HEK293 (cell line): Measurements from ENCODE around the gene PPP2R2B.

ENCODE experiments used
- CTCF ChIA-PET: fragments of 350-600 bp; formaldehyde crosslinking; extraction: SDS; loops from one replicate; lab custom pipeline; 2021; ENCODE audit warnings: antibody characterized with exemption; lab: Yijun Ruan, JAX
- POLR2A ChIA-PET: fragments of 300-600 bp; formaldehyde crosslinking; extraction: SDS; loops from one replicate; lab custom pipeline; 2020; ENCODE audit warnings: antibody characterized with exemption, inconsistent platforms; lab: Yijun Ruan, JAX
- H3K27ac ChIP-seq: fragments of 200-500 bp; sonication (Bioruptor generic); 2 replicates; pipeline ENCODE4 v1.5.1; 2014; ENCODE audit warnings: low read depth, low read length, control low read depth, inconsistent platforms; ENCODE audit errors: extremely low read depth
- H3K36me3 ChIP-seq, 2 experiments: fragments of 200-500 bp in 1 of 2; sonication (Bioruptor generic) in 1 of 2; 1 replicate in 1 of 2; 2 replicates in 1 of 2; pipeline ENCODE4 v1.5.1; 2014 to 2017; ENCODE audit warnings: inconsistent platforms in 2 of 2, low read length in 2 of 2; ENCODE audit not compliant: control insufficient read depth in 2 of 2, insufficient read depth in 1 of 2
- H3K4me1 ChIP-seq: fragments of 200-500 bp; sonication (Bioruptor generic); 2 replicates; pipeline ENCODE4 v1.5.1; 2014; ENCODE audit warnings: mild to moderate bottlenecking, low read length, inconsistent platforms; ENCODE audit not compliant: control insufficient read depth, insufficient read depth
- H3K4me3 ChIP-seq: 2 replicates; pipeline ENCODE4 v1.5.1; 2011; ENCODE audit warnings: low read depth, mild to moderate bottlenecking, control low read depth, low read length, moderate library complexity
- H3K9me3 ChIP-seq: fragments of 200-500 bp; sonication (Bioruptor generic); 2 replicates; pipeline ENCODE4 v1.5.1; 2014; ENCODE audit warnings: low read depth, low read length, inconsistent platforms; ENCODE audit not compliant: control insufficient read depth, insufficient read depth
- KLF16 ChIP-seq: fragments of 450-650 bp; formaldehyde crosslinking; IDR thresholded peaks from 2 replicates; pipeline ENCODE4 v1.5.1; 2017; ENCODE audit warnings: missing biosample characterization, missing genetic modification characterization
- KLF8 ChIP-seq: fragments of 450-650 bp; formaldehyde crosslinking; IDR thresholded peaks from 2 replicates; pipeline ENCODE4 v1.5.1; 2016; ENCODE audit warnings: missing biosample characterization, missing genetic modification characterization
- KLF9 ChIP-seq: fragments of 450-650 bp; formaldehyde crosslinking; IDR thresholded peaks from 2 replicates; pipeline ENCODE4 v1.5.1; 2016; ENCODE audit warnings: missing biosample characterization, missing genetic modification characterization, low read depth
- ZNF37A ChIP-seq: fragments of 450-650 bp; IDR thresholded peaks from 2 replicates; pipeline ENCODE4 v1.5.1; 2018; ENCODE audit warnings: missing biosample characterization, missing genetic modification characterization
- ZNF404 ChIP-seq: fragments of 450-650 bp; formaldehyde crosslinking; IDR thresholded peaks from 2 replicates; pipeline ENCODE4 v1.5.1; 2017; ENCODE audit warnings: missing biosample characterization, missing genetic modification characterization
- ZNF433 ChIP-seq: fragments of 450-650 bp; formaldehyde crosslinking; IDR thresholded peaks from 2 replicates; pipeline ENCODE4 v1.5.1; 2016; ENCODE audit warnings: missing biosample characterization, missing genetic modification characterization, low read depth
- ZNF521 ChIP-seq: fragments of 450-650 bp; formaldehyde crosslinking; IDR thresholded peaks from 2 replicates; pipeline ENCODE4 v1.5.1; 2017; ENCODE audit warnings: missing biosample characterization, mild to moderate bottlenecking, missing genetic modification characterization
- ZNF530 ChIP-seq: fragments of 450-650 bp; formaldehyde crosslinking; IDR thresholded peaks from 2 replicates; pipeline ENCODE4 v1.5.1; 2016; ENCODE audit warnings: low read depth, missing biosample characterization, missing genetic modification characterization
- ZNF544 ChIP-seq: fragments of 450-650 bp; formaldehyde crosslinking; IDR thresholded peaks from 2 replicates; pipeline ENCODE4 v1.5.0; 2017; ENCODE audit warnings: missing biosample characterization, missing genetic modification characterization
- TF ChIP-seq, protein P1 (sequence below): fragments of 450-650 bp; formaldehyde crosslinking; IDR thresholded peaks from 2 replicates; pipeline ENCODE4 v1.5.1; 2016; ENCODE audit warnings: missing biosample characterization, missing genetic modification characterization
- TF ChIP-seq, protein P2 (sequence below): fragments of 450-650 bp; formaldehyde crosslinking; IDR thresholded peaks from 2 replicates; pipeline ENCODE4 v1.5.1; 2016; ENCODE audit warnings: missing biosample characterization, missing genetic modification characterization
- TF ChIP-seq, protein P3 (sequence below): fragments of 450-650 bp; formaldehyde crosslinking; IDR thresholded peaks from 2 replicates; pipeline ENCODE4 v1.5.1; 2017; ENCODE audit warnings: missing biosample characterization, missing genetic modification characterization
- TF ChIP-seq, protein P4 (sequence below): fragments of 450-650 bp; formaldehyde crosslinking; conservative IDR thresholded peaks from 2 replicates; pipeline ENCODE4 v1.5.1; 2016; ENCODE audit warnings: low read depth, missing biosample characterization, missing genetic modification characterization
- TF ChIP-seq, protein P5 (sequence below): fragments of 450-650 bp; formaldehyde crosslinking; IDR thresholded peaks from 2 replicates; pipeline ENCODE4 v1.5.0; 2017; ENCODE audit warnings: missing biosample characterization, missing genetic modification characterization, borderline replicate concordance
- TF ChIP-seq, protein P6 (sequence below): fragments of 450-650 bp; formaldehyde crosslinking; IDR thresholded peaks from 2 replicates; pipeline ENCODE4 v1.5.1; 2016; ENCODE audit warnings: missing biosample characterization, missing genetic modification characterization

The PPP2R2B gene

DNA sequence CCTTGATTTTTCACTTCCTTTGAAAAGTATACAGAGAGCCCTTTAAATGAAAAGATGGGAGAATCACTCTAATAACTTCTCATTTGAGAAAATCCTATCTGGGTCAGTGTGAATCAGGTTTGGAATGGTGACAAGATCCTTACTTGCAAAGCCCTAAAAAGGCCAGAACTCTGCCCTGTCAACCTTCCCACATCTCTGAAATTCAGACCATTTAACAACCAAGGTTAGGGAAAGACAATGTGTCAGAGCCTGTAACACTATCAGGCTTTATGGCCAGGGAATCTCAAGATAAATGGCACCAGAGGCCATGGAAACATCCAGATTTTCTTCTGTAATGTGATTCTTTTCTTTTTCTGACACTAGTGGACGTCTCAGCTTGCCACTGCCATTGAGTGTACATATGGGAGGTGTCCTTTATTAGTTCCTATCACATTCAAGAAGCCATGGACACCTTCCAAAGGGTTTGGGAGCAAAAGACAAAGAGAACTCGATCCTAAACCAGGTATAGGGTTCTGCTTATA, 196.9 kb downstream of the PPP2R2B start:
- H3K9me3 ChIP-seq: no peaks in the 10 kb centered on the region
- H3K4me3 ChIP-seq: no peak overlapping the region
- TF ChIP-seq KLF8 (tag by site-specific recombination): no peak
- no peak for TF ChIP-seq KLF9 (tag by site-specific recombination)
- TF ChIP-seq, protein P1, sequence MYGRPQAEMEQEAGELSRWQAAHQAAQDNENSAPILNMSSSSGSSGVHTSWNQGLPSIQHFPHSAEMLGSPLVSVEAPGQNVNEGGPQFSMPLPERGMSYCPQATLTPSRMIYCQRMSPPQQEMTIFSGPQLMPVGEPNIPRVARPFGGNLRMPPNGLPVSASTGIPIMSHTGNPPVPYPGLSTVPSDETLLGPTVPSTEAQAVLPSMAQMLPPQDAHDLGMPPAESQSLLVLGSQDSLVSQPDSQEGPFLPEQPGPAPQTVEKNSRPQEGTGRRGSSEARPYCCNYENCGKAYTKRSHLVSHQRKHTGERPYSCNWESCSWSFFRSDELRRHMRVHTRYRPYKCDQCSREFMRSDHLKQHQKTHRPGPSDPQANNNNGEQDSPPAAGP (tag by site-specific recombination): no peak
- TF ChIP-seq ZNF37A (tag by site-specific recombination): no peak
- TF ChIP-seq ZNF433 (tag by site-specific recombination): no peak
- TF ChIP-seq ZNF530 (tag by site-specific recombination): no peak
- TF ChIP-seq, protein P2, sequence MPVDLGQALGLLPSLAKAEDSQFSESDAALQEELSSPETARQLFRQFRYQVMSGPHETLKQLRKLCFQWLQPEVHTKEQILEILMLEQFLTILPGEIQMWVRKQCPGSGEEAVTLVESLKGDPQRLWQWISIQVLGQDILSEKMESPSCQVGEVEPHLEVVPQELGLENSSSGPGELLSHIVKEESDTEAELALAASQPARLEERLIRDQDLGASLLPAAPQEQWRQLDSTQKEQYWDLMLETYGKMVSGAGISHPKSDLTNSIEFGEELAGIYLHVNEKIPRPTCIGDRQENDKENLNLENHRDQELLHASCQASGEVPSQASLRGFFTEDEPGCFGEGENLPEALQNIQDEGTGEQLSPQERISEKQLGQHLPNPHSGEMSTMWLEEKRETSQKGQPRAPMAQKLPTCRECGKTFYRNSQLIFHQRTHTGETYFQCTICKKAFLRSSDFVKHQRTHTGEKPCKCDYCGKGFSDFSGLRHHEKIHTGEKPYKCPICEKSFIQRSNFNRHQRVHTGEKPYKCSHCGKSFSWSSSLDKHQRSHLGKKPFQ: no peak
- TF ChIP-seq ZNF544 (tag by site-specific recombination): no peak
- TF ChIP-seq, protein P3, sequence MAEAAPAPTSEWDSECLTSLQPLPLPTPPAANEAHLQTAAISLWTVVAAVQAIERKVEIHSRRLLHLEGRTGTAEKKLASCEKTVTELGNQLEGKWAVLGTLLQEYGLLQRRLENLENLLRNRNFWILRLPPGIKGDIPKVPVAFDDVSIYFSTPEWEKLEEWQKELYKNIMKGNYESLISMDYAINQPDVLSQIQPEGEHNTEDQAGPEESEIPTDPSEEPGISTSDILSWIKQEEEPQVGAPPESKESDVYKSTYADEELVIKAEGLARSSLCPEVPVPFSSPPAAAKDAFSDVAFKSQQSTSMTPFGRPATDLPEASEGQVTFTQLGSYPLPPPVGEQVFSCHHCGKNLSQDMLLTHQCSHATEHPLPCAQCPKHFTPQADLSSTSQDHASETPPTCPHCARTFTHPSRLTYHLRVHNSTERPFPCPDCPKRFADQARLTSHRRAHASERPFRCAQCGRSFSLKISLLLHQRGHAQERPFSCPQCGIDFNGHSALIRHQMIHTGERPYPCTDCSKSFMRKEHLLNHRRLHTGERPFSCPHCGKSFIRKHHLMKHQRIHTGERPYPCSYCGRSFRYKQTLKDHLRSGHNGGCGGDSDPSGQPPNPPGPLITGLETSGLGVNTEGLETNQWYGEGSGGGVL (tag by site-specific recombination): no peak
- TF ChIP-seq, protein P4, sequence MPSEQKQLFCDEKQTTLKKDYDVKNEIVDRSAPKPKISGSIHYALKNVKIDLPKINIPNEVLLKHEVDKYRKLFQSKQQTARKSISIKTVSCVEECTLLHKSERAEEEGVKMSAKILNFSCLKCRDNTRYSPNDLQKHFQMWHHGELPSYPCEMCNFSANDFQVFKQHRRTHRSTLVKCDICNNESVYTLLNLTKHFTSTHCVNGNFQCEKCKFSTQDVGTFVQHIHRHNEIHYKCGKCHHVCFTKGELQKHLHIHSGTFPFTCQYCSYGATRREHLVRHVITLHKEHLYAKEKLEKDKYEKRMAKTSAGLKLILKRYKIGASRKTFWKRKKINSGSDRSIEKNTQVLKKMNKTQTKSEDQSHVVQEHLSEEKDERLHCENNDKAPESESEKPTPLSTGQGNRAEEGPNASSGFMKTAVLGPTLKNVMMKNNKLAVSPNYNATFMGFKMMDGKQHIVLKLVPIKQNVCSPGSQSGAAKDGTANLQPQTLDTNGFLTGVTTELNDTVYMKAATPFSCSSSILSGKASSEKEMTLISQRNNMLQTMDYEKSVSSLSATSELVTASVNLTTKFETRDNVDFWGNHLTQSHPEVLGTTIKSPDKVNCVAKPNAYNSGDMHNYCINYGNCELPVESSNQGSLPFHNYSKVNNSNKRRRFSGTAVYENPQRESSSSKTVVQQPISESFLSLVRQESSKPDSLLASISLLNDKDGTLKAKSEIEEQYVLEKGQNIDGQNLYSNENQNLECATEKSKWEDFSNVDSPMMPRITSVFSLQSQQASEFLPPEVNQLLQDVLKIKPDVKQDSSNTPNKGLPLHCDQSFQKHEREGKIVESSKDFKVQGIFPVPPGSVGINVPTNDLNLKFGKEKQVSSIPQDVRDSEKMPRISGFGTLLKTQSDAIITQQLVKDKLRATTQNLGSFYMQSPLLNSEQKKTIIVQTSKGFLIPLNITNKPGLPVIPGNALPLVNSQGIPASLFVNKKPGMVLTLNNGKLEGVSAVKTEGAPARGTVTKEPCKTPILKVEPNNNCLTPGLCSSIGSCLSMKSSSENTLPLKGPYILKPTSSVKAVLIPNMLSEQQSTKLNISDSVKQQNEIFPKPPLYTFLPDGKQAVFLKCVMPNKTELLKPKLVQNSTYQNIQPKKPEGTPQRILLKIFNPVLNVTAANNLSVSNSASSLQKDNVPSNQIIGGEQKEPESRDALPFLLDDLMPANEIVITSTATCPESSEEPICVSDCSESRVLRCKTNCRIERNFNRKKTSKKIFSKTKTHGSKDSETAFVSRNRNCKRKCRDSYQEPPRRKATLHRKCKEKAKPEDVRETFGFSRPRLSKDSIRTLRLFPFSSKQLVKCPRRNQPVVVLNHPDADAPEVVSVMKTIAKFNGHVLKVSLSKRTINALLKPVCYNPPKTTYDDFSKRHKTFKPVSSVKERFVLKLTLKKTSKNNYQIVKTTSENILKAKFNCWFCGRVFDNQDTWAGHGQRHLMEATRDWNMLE (tag by site-specific recombination): no peak
- TF ChIP-seq ZNF404 (tag by site-specific recombination): no peak
- TF ChIP-seq, protein P5, sequence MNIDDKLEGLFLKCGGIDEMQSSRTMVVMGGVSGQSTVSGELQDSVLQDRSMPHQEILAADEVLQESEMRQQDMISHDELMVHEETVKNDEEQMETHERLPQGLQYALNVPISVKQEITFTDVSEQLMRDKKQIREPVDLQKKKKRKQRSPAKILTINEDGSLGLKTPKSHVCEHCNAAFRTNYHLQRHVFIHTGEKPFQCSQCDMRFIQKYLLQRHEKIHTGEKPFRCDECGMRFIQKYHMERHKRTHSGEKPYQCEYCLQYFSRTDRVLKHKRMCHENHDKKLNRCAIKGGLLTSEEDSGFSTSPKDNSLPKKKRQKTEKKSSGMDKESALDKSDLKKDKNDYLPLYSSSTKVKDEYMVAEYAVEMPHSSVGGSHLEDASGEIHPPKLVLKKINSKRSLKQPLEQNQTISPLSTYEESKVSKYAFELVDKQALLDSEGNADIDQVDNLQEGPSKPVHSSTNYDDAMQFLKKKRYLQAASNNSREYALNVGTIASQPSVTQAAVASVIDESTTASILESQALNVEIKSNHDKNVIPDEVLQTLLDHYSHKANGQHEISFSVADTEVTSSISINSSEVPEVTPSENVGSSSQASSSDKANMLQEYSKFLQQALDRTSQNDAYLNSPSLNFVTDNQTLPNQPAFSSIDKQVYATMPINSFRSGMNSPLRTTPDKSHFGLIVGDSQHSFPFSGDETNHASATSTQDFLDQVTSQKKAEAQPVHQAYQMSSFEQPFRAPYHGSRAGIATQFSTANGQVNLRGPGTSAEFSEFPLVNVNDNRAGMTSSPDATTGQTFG (tag by site-specific recombination): no peak
- TF ChIP-seq, protein P6, sequence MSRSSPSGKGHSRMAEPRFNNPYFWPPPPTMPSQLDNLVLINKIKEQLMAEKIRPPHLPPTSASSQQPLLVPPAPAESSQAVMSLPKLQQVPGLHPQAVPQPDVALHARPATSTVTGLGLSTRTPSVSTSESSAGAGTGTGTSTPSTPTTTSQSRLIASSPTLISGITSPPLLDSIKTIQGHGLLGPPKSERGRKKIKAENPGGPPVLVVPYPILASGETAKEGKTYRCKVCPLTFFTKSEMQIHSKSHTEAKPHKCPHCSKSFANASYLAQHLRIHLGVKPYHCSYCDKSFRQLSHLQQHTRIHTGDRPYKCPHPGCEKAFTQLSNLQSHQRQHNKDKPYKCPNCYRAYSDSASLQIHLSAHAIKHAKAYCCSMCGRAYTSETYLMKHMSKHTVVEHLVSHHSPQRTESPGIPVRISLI (tag by site-specific recombination): no peak
- no peak for TF ChIP-seq KLF16
- no peak for TF ChIP-seq ZNF521 (tag by site-specific recombination)
- H3K27ac ChIP-seq: no peak overlapping the region
- H3K36me3 ChIP-seq: no peaks in the 10 kb centered on the region
- ChIA-PET POLR2A (no interaction called here), CTCF (no interaction called here)
- no peaks in the 10 kb centered on the region for H3K4me1 ChIP-seq
